Neural cell (in vitro differentiated cells): Measurements from ENCODE around the gene METAP1D.

ENCODE experiments used
- EP300 ChIP-seq: fragments of 450-650 bp; conservative IDR thresholded peaks from 2 replicates; pipeline ENCODE4 v1.6.1; 2014; ENCODE audit warnings: antibody characterized with exemption, mild to moderate bottlenecking, moderate library complexity; ENCODE audit not compliant: poor library complexity, severe bottlenecking
- EZH2 ChIP-seq: fragments of 200-600, 300-800 bp; shearing (Covaris generic), sonication (generic); IDR thresholded peaks from 2 replicates; pipeline ENCODE4 v1.6.1; 2014; ENCODE audit warnings: antibody characterized with exemption, low read length, borderline replicate concordance, mild to moderate bottlenecking; ENCODE audit not compliant: insufficient read depth, poor library complexity, severe bottlenecking
- POLR2AphosphoS5 ChIP-seq: IDR thresholded peaks from 2 replicates; pipeline ENCODE4 v1.6.1; 2012
- TF ChIP-seq, protein P1 (sequence below): fragments of 450-650 bp; IDR thresholded peaks from 2 replicates; pipeline ENCODE4 v1.5.1; 2014; ENCODE audit warnings: antibody characterized with exemption, mild to moderate bottlenecking, moderate library complexity; ENCODE audit not compliant: poor library complexity, severe bottlenecking
- TF ChIP-seq, protein P2 (sequence below): IDR thresholded peaks from 2 replicates; pipeline ENCODE4 v1.6.1; 2012; ENCODE audit warnings: borderline replicate concordance

DNA sequence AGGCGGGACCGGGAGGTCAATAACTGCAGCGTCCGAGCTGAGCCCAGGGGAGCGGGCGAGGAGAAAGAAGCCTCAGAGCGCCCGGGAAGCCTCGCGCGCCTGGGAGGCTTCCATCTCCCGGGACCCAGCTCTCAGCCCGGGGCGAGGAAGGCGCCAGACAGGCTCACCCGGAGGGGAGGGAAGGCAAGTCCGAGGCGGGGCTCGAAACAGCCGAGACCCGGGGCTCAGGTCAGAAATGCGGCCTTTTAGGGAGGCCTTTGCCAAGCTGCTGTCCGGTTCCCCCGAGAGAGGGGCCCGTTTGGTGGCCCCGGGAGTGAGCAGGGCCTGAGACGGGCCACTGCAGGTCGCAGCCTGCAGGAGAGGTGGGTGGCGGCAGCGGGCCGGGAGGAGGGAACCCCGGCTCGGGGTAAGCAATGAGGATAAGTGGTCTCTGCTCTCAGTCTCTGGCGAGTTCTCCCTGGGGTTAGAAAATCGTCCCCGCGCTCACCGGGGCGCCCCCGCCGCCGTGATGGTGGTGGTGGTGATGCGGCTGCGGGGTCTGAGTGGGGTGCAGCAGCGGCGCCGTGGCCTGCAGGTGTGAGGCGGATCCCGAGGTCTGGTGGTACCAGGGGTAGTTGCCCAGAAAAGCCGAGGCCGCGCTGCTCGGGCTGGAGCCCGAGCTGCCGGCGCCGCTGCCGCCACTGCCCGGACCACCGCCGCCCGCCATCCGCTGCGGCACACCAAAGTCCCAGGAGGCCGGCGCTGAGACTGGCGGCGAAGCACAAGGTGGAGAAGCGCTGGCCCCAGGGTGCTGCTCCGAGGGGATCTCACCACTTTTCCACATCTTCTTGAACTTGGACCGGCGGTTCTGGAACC lies 100.6 kb downstream of the METAP1D start:
- TF ChIP-seq EP300, result no peak
- TF ChIP-seq, protein P1, sequence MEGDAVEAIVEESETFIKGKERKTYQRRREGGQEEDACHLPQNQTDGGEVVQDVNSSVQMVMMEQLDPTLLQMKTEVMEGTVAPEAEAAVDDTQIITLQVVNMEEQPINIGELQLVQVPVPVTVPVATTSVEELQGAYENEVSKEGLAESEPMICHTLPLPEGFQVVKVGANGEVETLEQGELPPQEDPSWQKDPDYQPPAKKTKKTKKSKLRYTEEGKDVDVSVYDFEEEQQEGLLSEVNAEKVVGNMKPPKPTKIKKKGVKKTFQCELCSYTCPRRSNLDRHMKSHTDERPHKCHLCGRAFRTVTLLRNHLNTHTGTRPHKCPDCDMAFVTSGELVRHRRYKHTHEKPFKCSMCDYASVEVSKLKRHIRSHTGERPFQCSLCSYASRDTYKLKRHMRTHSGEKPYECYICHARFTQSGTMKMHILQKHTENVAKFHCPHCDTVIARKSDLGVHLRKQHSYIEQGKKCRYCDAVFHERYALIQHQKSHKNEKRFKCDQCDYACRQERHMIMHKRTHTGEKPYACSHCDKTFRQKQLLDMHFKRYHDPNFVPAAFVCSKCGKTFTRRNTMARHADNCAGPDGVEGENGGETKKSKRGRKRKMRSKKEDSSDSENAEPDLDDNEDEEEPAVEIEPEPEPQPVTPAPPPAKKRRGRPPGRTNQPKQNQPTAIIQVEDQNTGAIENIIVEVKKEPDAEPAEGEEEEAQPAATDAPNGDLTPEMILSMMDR, result no peak
- peak; percentile 8 for TF ChIP-seq POLR2AphosphoS5
- TF ChIP-seq, protein P2, sequence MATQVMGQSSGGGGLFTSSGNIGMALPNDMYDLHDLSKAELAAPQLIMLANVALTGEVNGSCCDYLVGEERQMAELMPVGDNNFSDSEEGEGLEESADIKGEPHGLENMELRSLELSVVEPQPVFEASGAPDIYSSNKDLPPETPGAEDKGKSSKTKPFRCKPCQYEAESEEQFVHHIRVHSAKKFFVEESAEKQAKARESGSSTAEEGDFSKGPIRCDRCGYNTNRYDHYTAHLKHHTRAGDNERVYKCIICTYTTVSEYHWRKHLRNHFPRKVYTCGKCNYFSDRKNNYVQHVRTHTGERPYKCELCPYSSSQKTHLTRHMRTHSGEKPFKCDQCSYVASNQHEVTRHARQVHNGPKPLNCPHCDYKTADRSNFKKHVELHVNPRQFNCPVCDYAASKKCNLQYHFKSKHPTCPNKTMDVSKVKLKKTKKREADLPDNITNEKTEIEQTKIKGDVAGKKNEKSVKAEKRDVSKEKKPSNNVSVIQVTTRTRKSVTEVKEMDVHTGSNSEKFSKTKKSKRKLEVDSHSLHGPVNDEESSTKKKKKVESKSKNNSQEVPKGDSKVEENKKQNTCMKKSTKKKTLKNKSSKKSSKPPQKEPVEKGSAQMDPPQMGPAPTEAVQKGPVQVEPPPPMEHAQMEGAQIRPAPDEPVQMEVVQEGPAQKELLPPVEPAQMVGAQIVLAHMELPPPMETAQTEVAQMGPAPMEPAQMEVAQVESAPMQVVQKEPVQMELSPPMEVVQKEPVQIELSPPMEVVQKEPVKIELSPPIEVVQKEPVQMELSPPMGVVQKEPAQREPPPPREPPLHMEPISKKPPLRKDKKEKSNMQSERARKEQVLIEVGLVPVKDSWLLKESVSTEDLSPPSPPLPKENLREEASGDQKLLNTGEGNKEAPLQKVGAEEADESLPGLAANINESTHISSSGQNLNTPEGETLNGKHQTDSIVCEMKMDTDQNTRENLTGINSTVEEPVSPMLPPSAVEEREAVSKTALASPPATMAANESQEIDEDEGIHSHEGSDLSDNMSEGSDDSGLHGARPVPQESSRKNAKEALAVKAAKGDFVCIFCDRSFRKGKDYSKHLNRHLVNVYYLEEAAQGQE, result no peak
- TF ChIP-seq EZH2, result no peak
